HFFc6 (cell line): ENCODE measurements around the gene NEU2. TPM values are rescaled to one million over a fixed set of nuclear protein-coding genes. Genes with fewer than 3 reads are reported as not detected.

ENCODE experiments used
- DNase-seq: peaks from one replicate; pipeline ENCODE4 v3.0.0-alpha.2; 2018
- H3K27ac Mint-ChIP-seq: 2 replicates; pipeline ENCODE4 v1.8.0; 2020; ENCODE audit warnings: mild to moderate bottlenecking, mixed read lengths
- H3K27me3 Mint-ChIP-seq: 2 replicates; pipeline ENCODE4 v1.8.0; 2021; ENCODE audit warnings: mild to moderate bottlenecking, moderate library complexity, mixed read lengths; ENCODE audit not compliant: insufficient read depth
- H3K36me3 Mint-ChIP-seq: 2 replicates; pipeline ENCODE4 v1.8.0; 2021; ENCODE audit warnings: low read depth, mixed read lengths
- H3K4me1 Mint-ChIP-seq: 2 replicates; pipeline ENCODE4 v1.8.0; 2020; ENCODE audit warnings: low read depth, mixed read lengths
- H3K4me3 Mint-ChIP-seq: 2 replicates; pipeline ENCODE4 v1.8.0; 2020; ENCODE audit warnings: mild to moderate bottlenecking, moderate library complexity, mixed read lengths
- H3K9me3 Mint-ChIP-seq: 2 replicates; pipeline ENCODE4 v1.8.0; 2020; ENCODE audit warnings: mild to moderate bottlenecking, mixed read lengths
- CTCF ChIP-seq: fragments of 200-600 bp; sonication (generic); IDR thresholded peaks from 2 replicates; pipeline ENCODE4 v1.5.0; 2021; ENCODE audit warnings: antibody characterized with exemption, mild to moderate bottlenecking
- total RNA-seq, 6 experiments: library from RNA; stranded (reverse); fragmentation: NEBNext Ultra II Directional; extraction: Animal tissue kit (Norgen Biotek cat#: 25700); gene quantifications; 2 replicates in 1 of 6; 3 replicates in 5 of 6; pipeline ENCODE4 v1.2.3, GENCODE V29; 2021

NEU2 gene
- total RNA-seq, 6 experiments from 2014 or later: not detected

DNA sequence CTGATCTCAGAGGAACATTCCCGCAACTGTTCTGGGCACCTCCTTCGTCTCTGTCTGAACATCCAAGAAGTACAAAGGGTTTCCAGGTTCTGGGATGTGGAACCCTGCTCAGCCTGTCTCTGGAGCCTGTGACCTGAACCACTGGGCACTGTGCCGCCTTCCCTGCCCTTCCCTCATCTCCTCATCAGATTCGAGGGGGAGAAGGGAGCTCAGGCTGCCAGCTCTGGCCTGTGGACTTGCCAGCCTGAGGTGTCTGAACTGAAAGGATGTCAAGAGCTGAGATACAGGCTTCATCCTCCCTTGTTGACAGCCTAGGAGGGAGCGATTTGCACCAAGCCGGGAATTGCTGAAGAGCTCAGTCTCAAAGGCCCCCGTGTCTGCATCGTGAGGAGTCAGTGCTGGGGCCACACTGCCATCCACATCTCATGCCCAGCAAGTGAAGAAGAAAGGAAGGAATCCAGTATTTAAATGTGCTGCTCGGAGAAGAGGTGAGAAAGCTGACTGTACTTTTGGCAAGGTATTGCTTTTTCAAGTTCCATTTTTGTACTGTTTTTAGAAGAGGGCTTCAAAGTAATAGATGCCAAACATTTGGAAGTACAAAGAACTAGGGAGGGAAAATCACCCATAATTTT lies 12.6 kb downstream of the NEU2 start:
- no peak for TF ChIP-seq CTCF
- Mint-ChIP-seq H3K4me3 (no peak overlapping the region), H3K36me3 (no peaks in the 10 kb centered on the region; the same call in 1 of the 2 replicates), H3K4me1 (peaks cover 13% of the 10 kb centered on the region), H3K9me3 (no peaks in the 10 kb centered on the region), H3K27ac (no peak overlapping the region), H3K27me3 (peaks cover 63% of the 10 kb centered on the region)
- DNase-seq: no peak

GRCh38 chr2:233047206-233047605 lies 14.7 kb downstream of the NEU2 start:
- TF ChIP-seq CTCF: no peak
- DNase-seq: no peak
- Mint-ChIP-seq H3K9me3 (no peaks in the 10 kb centered on the region), H3K27me3 (peaks cover 61% of the 10 kb centered on the region), H3K4me3 (no peak overlapping the region), H3K36me3 (no peaks in the 10 kb centered on the region; the same call in 1 of the 2 replicates), H3K27ac (no peak overlapping the region), H3K4me1 (peaks cover 19% of the 10 kb centered on the region)

- DNase-seq: no peak
- Mint-ChIP-seq H3K27ac (no peak overlapping the region), H3K4me3 (no peak overlapping the region), H3K9me3 (no peaks in the 10 kb centered on the region), H3K4me1 (peaks cover 19% of the 10 kb centered on the region), H3K36me3 (no peaks in the 10 kb centered on the region; the same call in 1 of the 2 replicates), H3K27me3 (peaks cover 62% of the 10 kb centered on the region)
- no peak for TF ChIP-seq CTCF
Observed at GRCh38 chr2:233047667-233048066, 15.2 kb downstream of the NEU2 start.

DNA sequence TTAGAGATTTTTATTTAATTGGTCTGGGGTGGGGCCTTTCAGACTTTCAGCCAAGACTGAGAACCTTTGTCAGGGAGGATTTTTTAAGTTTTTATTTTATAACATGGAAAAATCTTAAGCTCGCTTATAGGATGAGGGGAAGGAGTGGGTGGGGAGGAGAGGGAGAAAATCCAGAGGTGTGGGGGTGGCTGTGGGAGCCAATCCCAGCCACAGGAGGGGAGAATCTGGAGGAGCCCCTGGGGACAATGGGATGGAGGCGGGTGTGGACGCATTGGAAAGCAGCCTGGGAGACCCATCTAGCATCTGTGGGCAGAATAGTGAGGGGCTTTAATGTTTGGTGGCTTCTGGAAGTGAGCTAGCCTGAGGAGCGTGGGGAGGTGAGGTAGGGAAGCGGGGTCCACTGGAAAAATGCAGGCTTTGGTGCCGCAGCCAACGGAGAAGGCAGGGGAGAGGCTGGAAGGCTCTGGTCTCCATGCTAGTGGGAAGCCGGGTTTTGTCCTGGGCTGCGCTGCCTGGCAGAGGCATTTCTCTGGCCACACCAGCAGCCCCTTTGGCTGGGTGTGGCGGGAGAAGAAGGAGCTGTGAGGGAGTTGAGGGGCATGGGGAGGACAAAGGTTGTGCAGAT lies 16.2 kb downstream of the NEU2 start:
- no peak for TF ChIP-seq CTCF
- Mint-ChIP-seq H3K27me3 (peaks cover 53% of the 10 kb centered on the region), H3K4me1 (peaks cover 19% of the 10 kb centered on the region), H3K9me3 (no peaks in the 10 kb centered on the region), H3K27ac (no peak overlapping the region), H3K4me3 (no peak overlapping the region), H3K36me3 (no peaks in the 10 kb centered on the region; the same call in 1 of the 2 replicates)
- DNase-seq: no peak

DNA sequence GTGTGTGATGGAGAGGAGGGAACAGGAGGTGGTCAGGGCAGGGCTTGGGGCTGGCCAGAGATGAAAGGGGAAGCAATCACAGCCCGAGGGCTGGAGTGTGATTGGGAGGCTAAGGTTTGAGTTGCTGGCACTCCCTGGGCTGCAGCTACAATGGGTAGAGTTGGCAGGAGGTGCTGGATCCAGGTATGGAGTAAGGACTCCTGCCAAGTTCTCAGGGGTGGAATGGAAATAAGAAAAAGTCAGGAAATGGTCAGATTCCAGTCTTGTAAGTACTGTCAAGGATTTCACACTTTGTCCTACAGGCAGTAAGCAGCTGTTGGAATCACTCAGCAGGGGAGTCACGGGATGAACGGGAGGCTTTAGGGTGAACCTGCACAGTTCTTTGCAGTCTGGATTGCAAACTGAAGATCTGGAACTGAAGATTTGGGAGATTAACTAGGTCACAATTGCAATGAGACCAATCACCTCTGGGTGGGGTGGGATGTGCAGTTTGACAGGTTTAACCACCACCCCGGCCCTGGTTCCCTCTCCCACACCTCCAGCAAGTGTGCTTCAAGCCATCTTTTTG lies 16.8 kb downstream of the NEU2 start:
- H3K9me3 Mint-ChIP-seq: no peaks in the 10 kb centered on the region
- no peak for TF ChIP-seq CTCF
- no peaks in the 10 kb centered on the region for H3K36me3 Mint-ChIP-seq
- H3K4me3 Mint-ChIP-seq: no peak overlapping the region
- H3K27me3 Mint-ChIP-seq: peaks cover 52% of the 10 kb centered on the region
- no peak overlapping the region for H3K27ac Mint-ChIP-seq
- H3K4me1 Mint-ChIP-seq: peaks cover 23% of the 10 kb centered on the region
- no peak for DNase-seq
